H1 (cell line): Measurements from ENCODE around the gene ZNF527. TPM values are rescaled to one million over a fixed set of nuclear protein-coding genes. Genes with fewer than 3 reads are reported as not detected.

ENCODE experiments used
- CTCF ChIA-PET: fragments of 300-600 bp; sonication (Branson Sonifier 250); formaldehyde crosslinking; loops from one replicate; lab custom pipeline; 2021; ENCODE audit not compliant: partially characterized antibody; lab: Charles Lee
- POLR2A ChIA-PET: fragments of 300-600 bp; sonication (Branson Sonifier 250); formaldehyde crosslinking; loops from one replicate; lab custom pipeline; 2021; ENCODE audit warnings: inconsistent platforms; ENCODE audit not compliant: partially characterized antibody; lab: Charles Lee
- DNase-seq, 2 experiments: peaks; one replicate each; pipeline versions ENCODE4 v3.0.0 to v3.0.0-alpha.2; 2010 to 2022; ENCODE audit warnings: low spot score in 2 of 2, low read depth in 1 of 2, mixed read lengths in 1 of 2
- FAIRE-seq: peaks from 2 replicates; lab custom pipeline; 2011; peaks lifted over from hg19 to GRCh38; lab: Jason Lieb, UNC
- H2AFZ ChIP-seq: 2 replicates; pipeline ENCODE4 v1.8.1; 2012; ENCODE audit warnings: low read length, inconsistent platforms
- H2AK5ac ChIP-seq: 2 replicates; pipeline ENCODE4 v1.6.1; 2013; ENCODE audit warnings: low read depth, low read length
- H2BK120ac ChIP-seq: replicated peaks from 2 replicates; pipeline ENCODE3; 2013; ENCODE audit warnings: low read depth, low read length, inconsistent platforms
- H2BK12ac ChIP-seq: 2 replicates; pipeline ENCODE4 v1.6.1; 2013; ENCODE audit warnings: low read depth, low read length
- H2BK15ac ChIP-seq: 2 replicates; pipeline ENCODE4 v1.6.1; 2013; ENCODE audit warnings: low read length
- H2BK20ac ChIP-seq: 2 replicates; pipeline ENCODE4 v1.6.1; 2013; ENCODE audit warnings: low read length
- H2BK5ac ChIP-seq: 2 replicates; pipeline ENCODE4 v1.6.1; 2013; ENCODE audit warnings: low read depth, low read length
- H3K14ac ChIP-seq: 2 replicates; pipeline ENCODE4 v1.6.1; 2013; ENCODE audit warnings: inconsistent platforms; ENCODE audit not compliant: insufficient read length
- H3K18ac ChIP-seq: 2 replicates; pipeline ENCODE4 v1.6.1; 2013; ENCODE audit warnings: low read length; ENCODE audit errors: extremely low read depth
- H3K23ac ChIP-seq: 2 replicates; pipeline ENCODE4 v1.6.1; 2013; ENCODE audit warnings: inconsistent platforms; ENCODE audit not compliant: insufficient read length
- H3K23me2 ChIP-seq: 2 replicates; pipeline ENCODE4 v1.6.1; 2013; ENCODE audit warnings: low read depth, low read length
- H3K27ac ChIP-seq: 2 replicates; pipeline ENCODE4 v1.6.1; 2011; ENCODE audit warnings: low read depth, low read length, inconsistent platforms
- H3K27me3 ChIP-seq, 4 experiments: replicated peaks in 1 of 4; 1 replicate in 1 of 4; 2 replicates in 3 of 4; pipeline versions ENCODE4 v1.6.1 to v1.8.1; 2011 to 2013; ENCODE audit warnings: low read length in 3 of 4, mild to moderate bottlenecking in 3 of 4, inconsistent platforms in 2 of 4, mixed read lengths in 2 of 4, moderate library complexity in 1 of 4; ENCODE audit not compliant: control insufficient read depth in 3 of 4, insufficient read depth in 3 of 4; ENCODE audit errors: extremely low read depth in 1 of 4
- H3K36me3 ChIP-seq, 4 experiments: 2 replicates each; pipeline versions ENCODE4 v1.6.1 to v1.8.1; 2011 to 2013; ENCODE audit warnings: mild to moderate bottlenecking in 4 of 4, low read length in 3 of 4, moderate library complexity in 2 of 4, control low read depth in 1 of 4, inconsistent platforms in 1 of 4; ENCODE audit not compliant: insufficient read depth in 4 of 4, control insufficient read depth in 2 of 4
- H3K4ac ChIP-seq: replicated peaks from 2 replicates; pipeline ENCODE3; 2013; ENCODE audit warnings: low read length, low read depth, mixed read lengths, inconsistent platforms; ENCODE audit not compliant: insufficient read length
- H3K4me1 ChIP-seq, 4 experiments: replicated peaks in 1 of 4; 1 replicate in 1 of 4; 2 replicates in 3 of 4; pipeline versions ENCODE4 v1.6.1 to v1.8.1; 2011 to 2013; ENCODE audit warnings: low read length in 3 of 4, inconsistent platforms in 2 of 4, mixed read lengths in 1 of 4; ENCODE audit not compliant: insufficient read depth in 4 of 4, control insufficient read depth in 3 of 4
- H3K4me2 ChIP-seq, 2 experiments: 2 replicates each; pipeline versions ENCODE4 v1.6.1 to v1.8.1; 2011 to 2013; ENCODE audit warnings: low read depth in 2 of 2, low read length in 2 of 2, control low read depth in 1 of 2, inconsistent platforms in 1 of 2, mild to moderate bottlenecking in 1 of 2; ENCODE audit not compliant: insufficient read depth in 1 of 2
- H3K4me3 ChIP-seq, 4 experiments: fragments of 200-600, 300-600 bp in 1 of 4; sonication (generic), shearing (Covaris generic), sonication (Bioruptor Twin) in 1 of 4; 2 replicates each; pipeline versions ENCODE4 v1.5.1 to v1.8.1; 2011 to 2016; ENCODE audit warnings: low read length in 4 of 4, low read depth in 3 of 4, control low read depth in 2 of 4, inconsistent platforms in 2 of 4, mild to moderate bottlenecking in 2 of 4, mixed read lengths in 1 of 4, moderate library complexity in 1 of 4; ENCODE audit not compliant: insufficient read depth in 2 of 4; ENCODE audit errors: extremely low read depth in 1 of 4
- H3K56ac ChIP-seq: replicated peaks from 2 replicates; pipeline ENCODE3; 2013; ENCODE audit warnings: low read depth, mild to moderate bottlenecking, mixed read lengths, low read length, inconsistent platforms; ENCODE audit not compliant: insufficient read length
- H3K79me1 ChIP-seq: 2 replicates; pipeline ENCODE4 v1.6.1; 2013; ENCODE audit warnings: low read depth, low read length, control low read depth
- H3K79me2 ChIP-seq, 2 experiments: 2 replicates each; pipeline versions ENCODE4 v1.6.1 to v1.8.1; 2012 to 2013; ENCODE audit warnings: low read length in 2 of 2, mild to moderate bottlenecking in 2 of 2, inconsistent platforms in 1 of 2; ENCODE audit not compliant: insufficient read depth in 2 of 2, control insufficient read depth in 1 of 2
- H3K9ac ChIP-seq, 4 experiments: replicated peaks in 1 of 4; 1 replicate in 1 of 4; 2 replicates in 3 of 4; pipeline versions ENCODE4 v1.6.1 to v1.8.1; 2011 to 2013; ENCODE audit warnings: low read depth in 3 of 4, low read length in 3 of 4, control low read depth in 2 of 4, mild to moderate bottlenecking in 2 of 4, moderate library complexity in 2 of 4, inconsistent platforms in 1 of 4; ENCODE audit errors: extremely low read depth in 1 of 4
- H3K9me3 ChIP-seq, 2 experiments: 2 replicates each; pipeline versions ENCODE4 v1.6.1 to v1.8.1; 2012 to 2013; ENCODE audit warnings: mild to moderate bottlenecking in 2 of 2, moderate library complexity in 2 of 2, control low read depth in 1 of 2, inconsistent platforms in 1 of 2, low read depth in 1 of 2, low read length in 1 of 2, mixed read lengths in 1 of 2; ENCODE audit not compliant: insufficient read depth in 2 of 2
- H4K20me1 ChIP-seq, 2 experiments: replicated peaks in 1 of 2; 2 replicates each; pipeline versions ENCODE3 to v1.8.1; 2011 to 2013; ENCODE audit warnings: inconsistent platforms in 2 of 2, low read length in 2 of 2, mild to moderate bottlenecking in 1 of 2; ENCODE audit not compliant: insufficient read depth in 2 of 2, control insufficient read depth in 1 of 2
- H4K5ac ChIP-seq: 2 replicates; pipeline ENCODE4 v1.6.1; 2013; ENCODE audit warnings: low read length, low read depth, mixed read lengths, inconsistent platforms; ENCODE audit not compliant: insufficient read length
- H4K8ac ChIP-seq: 2 replicates; pipeline ENCODE4 v1.8.0; 2013; ENCODE audit warnings: mild to moderate bottlenecking, moderate library complexity, low read length, inconsistent platforms; ENCODE audit not compliant: insufficient read depth; ENCODE audit errors: extremely low read depth
- H4K91ac ChIP-seq: replicated peaks from 2 replicates; pipeline ENCODE3; 2013; ENCODE audit warnings: low read length, mixed read lengths, inconsistent platforms; ENCODE audit not compliant: insufficient read length
- ASH2L ChIP-seq: fragments of 200-600, 300-600 bp; sonication (generic); IDR thresholded peaks from one replicate; pipeline ENCODE4 v1.7.1; 2017; ENCODE audit warnings: low read length
- CBX5 ChIP-seq: fragments of 300-800, 300-1000 bp; sonication (generic); IDR thresholded peaks from 2 replicates; pipeline ENCODE4 v1.7.1; 2016; ENCODE audit warnings: antibody characterized with exemption, low read length, low read depth
- CBX8 ChIP-seq: fragments of 300-800, 300-1000 bp; sonication (generic); IDR thresholded peaks from 2 replicates; pipeline ENCODE4 v1.7.1; 2016; ENCODE audit warnings: low read depth, low read length, borderline replicate concordance
- CHD2 ChIP-seq: IDR thresholded peaks from 2 replicates; pipeline ENCODE4 v1.6.1; 2012; ENCODE audit warnings: low read length, improper control_type of control experiment
- SIRT6 ChIP-seq: IDR thresholded peaks from one replicate; pipeline ENCODE4 v1.7.1; 2012; ENCODE audit warnings: low read length, inconsistent platforms
- SP1 ChIP-seq: IDR thresholded peaks from 2 replicates; pipeline ENCODE4 v1.6.1; 2011; ENCODE audit warnings: low read depth, low read length
- TEAD4 ChIP-seq: IDR thresholded peaks from 2 replicates; pipeline ENCODE4 v1.6.1; 2012; ENCODE audit warnings: low read depth, low read length, inconsistent platforms, mixed read lengths
- WGBS, 2 experiments: shearing (Covaris generic) in 1 of 2; methylation state at CpG; one replicate each; pipeline versions ENCODE4 v1.1.6 to v1.1.7; 2013 to 2015; ENCODE audit warnings: low lambda C conversion rate in 2 of 2, mixed read lengths in 2 of 2, inconsistent platforms in 1 of 2, low coverage in 1 of 2, missing lambda C conversion rate in 1 of 2; ENCODE audit not compliant: insufficient replicate concordance in 2 of 2, insufficient coverage in 1 of 2, insufficient read length in 1 of 2; ENCODE audit errors: extremely low coverage in 1 of 2, missing lambda C conversion rate in 1 of 2; 5-methylcytosine and 5-hydroxymethylcytosine counted together
- polyA plus RNA-seq, 7 experiments: library from polyadenylated mRNA; depleted of rRNA in 3 of 7; stranded (reverse) in 5 of 7; unstranded in 2 of 7; fragments of >200 nt in 5 of 7; fragments of 200-250 nt in 2 of 7; gene quantifications; 1 replicate in 5 of 7; 2 replicates in 1 of 7; 4 replicates in 1 of 7; pipeline versions ENCODE4 v1.2.1 to v1.2.3, GENCODE V29; 2011 to 2013; ENCODE audit warnings: missing spikeins in 2 of 7, mixed read lengths in 2 of 7
- total RNA-seq: library from RNA; stranded (reverse); fragmentation: NEBNext Ultra II Directional; extraction: Animal tissue kit (Norgen Biotek cat#: 25700); gene quantifications from 2 replicates; pipeline ENCODE4 v1.2.1, GENCODE V29; 2021
- TF ChIP-seq, protein P1 (sequence below): IDR thresholded peaks from 2 replicates; pipeline ENCODE4 v1.6.1; 2012; ENCODE audit warnings: inconsistent platforms

ZNF527 gene
- total and polyA plus RNA-seq, 2 of the 8 experiments (the other 6 are each of a cell fraction or from before 2014, with no cell fraction given): 2.1 to 4.5 TPM

DNA sequence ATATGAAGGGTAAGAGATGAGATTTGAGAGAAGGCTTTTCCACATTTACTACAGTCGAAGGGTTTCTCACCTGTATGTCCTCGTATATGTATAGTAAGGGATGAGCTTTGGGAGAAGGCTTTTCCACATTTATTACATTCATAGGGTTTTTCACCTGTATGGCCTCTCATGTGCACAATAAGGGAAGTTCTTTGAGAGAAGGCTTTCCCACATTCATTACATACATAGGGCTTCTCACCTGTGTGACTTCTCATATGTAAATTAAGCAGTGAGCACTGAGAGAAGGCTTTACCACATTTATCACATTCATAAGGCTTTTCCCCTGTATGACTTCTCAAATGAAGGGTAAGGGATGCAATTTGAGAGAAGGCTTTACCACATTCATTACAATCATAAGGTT, 41.8 kb downstream of the ZNF527 start:
- Histone ChIP-seq H2AK5ac (no peak overlapping the region), H2AFZ (no peak overlapping the region), H2BK120ac (no peak overlapping the region), H4K5ac (no peak overlapping the region), H3K4me3 (no peak overlapping the region), H3K23ac (no peak overlapping the region), H3K79me1 (no peaks in the 10 kb centered on the region), H3K56ac (no peak overlapping the region), H3K9me3 (peaks cover 56 to 70% of the 10 kb centered on the region in 2 experiments), H3K4me2 (no peak overlapping the region), H2BK5ac (no peak overlapping the region), H3K4ac (no peak overlapping the region), H4K91ac (no peak overlapping the region), H3K27ac (no peak overlapping the region), H2BK20ac (no peak overlapping the region), H4K20me1 (no peaks in the 10 kb centered on the region), H4K8ac (no peak overlapping the region), H3K79me2 (no peaks in the 10 kb centered on the region), H2BK15ac (no peak overlapping the region), H3K9ac (no peak overlapping the region), H3K18ac (no peak overlapping the region), H2BK12ac (no peak overlapping the region), H3K23me2 (no peaks in the 10 kb centered on the region), H3K14ac (no peak overlapping the region), H3K4me1 (no peaks in the 10 kb centered on the region), H3K36me3 (peaks cover 0 to 21% (median 8%) of the 10 kb centered on the region in 4 experiments; a peak in 3 of 8 replicates), H3K27me3 (no peaks in the 10 kb centered on the region)
- FAIRE-seq: no peak
- ChIA-PET POLR2A (no interaction called here), CTCF (no interaction called here)
- TF ChIP-seq TEAD4: no peak
- no peak for TF ChIP-seq CHD2
- TF ChIP-seq CBX5: no peak
- no peak for TF ChIP-seq SIRT6
- TF ChIP-seq CBX8: no peak
- TF ChIP-seq, protein P1, sequence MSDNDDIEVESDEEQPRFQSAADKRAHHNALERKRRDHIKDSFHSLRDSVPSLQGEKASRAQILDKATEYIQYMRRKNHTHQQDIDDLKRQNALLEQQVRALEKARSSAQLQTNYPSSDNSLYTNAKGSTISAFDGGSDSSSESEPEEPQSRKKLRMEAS: no peak
- TF ChIP-seq ASH2L: no peak
- no peak for TF ChIP-seq SP1
- 96% methylated on average over 2 of the region's 2 CpGs; no CpG with 5 or more reads in 1 of the 2 experiments for WGBS, 2 experiments
- no peak for DNase-seq
